Activated T-cell treated with anti-CD3 and anti-CD28 coated beads, Interleukin-2, amount 50 U/mL, for 72 hours (primary cell): ENCODE measurements around the gene TIMP2. TPM values are rescaled to one million over a fixed set of nuclear protein-coding genes. Genes with fewer than 3 reads are reported as not detected.
"Not testable (repeated sequence)": the region's sequence is repeated elsewhere in the genome, so short reads cannot be mapped to it uniquely, and the experiment has no call there.

Experiments
- ATAC-seq, 2 donors: fragments of 150-1000 bp; cut with Tn5 transposase; replicated peaks in 1 of 2; 2 replicates each; pipeline ENCODE4 v1.10.0; 2021; ENCODE audit warnings: moderate library complexity in 2 of 2, mild to moderate bottlenecking in 1 of 2
- DNase-seq, 2 donors: peaks; one replicate each; pipeline ENCODE4 v3.0.0; 2021 to 2022; ENCODE audit warnings: mixed read lengths in 1 of 2
- H3K27ac Mint-ChIP-seq: one replicate; pipeline ENCODE4 v1.8.0; 2022; ENCODE audit warnings: mild to moderate bottlenecking, moderate library complexity, mixed read lengths
- H3K27me3 Mint-ChIP-seq: one replicate; pipeline ENCODE4 v1.8.0; 2022; ENCODE audit warnings: low read depth, mixed read lengths
- H3K36me3 Mint-ChIP-seq, 2 donors: one replicate each; pipeline ENCODE4 v1.8.0; 2022; ENCODE audit warnings: mixed read lengths in 2 of 2, mild to moderate bottlenecking in 1 of 2; ENCODE audit not compliant: insufficient read depth in 2 of 2
- H3K4me1 Mint-ChIP-seq: one replicate; pipeline ENCODE4 v1.8.0; 2022; ENCODE audit warnings: low read depth, mixed read lengths
- H3K4me3 Mint-ChIP-seq, 2 donors: one replicate each; pipeline ENCODE4 v1.8.0; 2022; ENCODE audit warnings: mild to moderate bottlenecking in 2 of 2, mixed read lengths in 2 of 2, moderate library complexity in 2 of 2
- H3K9me3 Mint-ChIP-seq, 2 donors: one replicate each; pipeline ENCODE4 v1.8.0; 2022; ENCODE audit warnings: mixed read lengths in 2 of 2
- total RNA-seq, 2 donors: library from RNA; stranded (reverse); gene quantifications; one replicate each; pipeline ENCODE4 v1.2.3, GENCODE V29; 2022

The TIMP2 gene
- total RNA-seq, 2 donors from 2014 or later = 2.6 to 4.1 TPM

- no peaks in the 10 kb centered on the region for H3K36me3 Mint-ChIP-seq
- H3K9me3 Mint-ChIP-seq = no peaks in the 10 kb centered on the region
- no peak overlapping the region for H3K4me3 Mint-ChIP-seq
- no peak overlapping the region for H3K27ac Mint-ChIP-seq
- H3K27me3 Mint-ChIP-seq = no peaks in the 10 kb centered on the region
- no peak for DNase-seq
- H3K4me1 Mint-ChIP-seq = no peaks in the 10 kb centered on the region
- no peak for ATAC-seq
Measured at GRCh38 chr17:78963378-78963777, 38.2 kb upstream of the TIMP2 start.

DNA sequence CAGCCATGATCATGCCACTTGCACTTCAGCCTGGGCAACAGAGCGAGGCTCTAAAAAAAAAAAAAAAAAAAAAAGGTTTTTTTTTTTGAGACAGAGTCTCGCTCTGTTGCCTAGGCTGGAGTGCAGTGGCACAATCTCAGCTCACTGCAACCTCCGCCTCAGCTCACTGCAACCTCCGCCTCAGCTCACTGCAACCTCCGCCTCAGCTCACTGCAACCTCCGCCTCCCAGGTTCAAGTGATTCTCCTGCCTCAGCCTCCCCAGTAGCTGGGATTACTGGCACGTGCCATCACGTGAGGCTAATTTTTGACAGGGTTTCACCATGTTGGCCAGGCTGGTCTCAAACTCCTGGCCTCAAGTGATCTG, 37.8 kb upstream of the TIMP2 start:
- not testable (repeated sequence) for H3K9me3 Mint-ChIP-seq, H3K4me3 Mint-ChIP-seq, ATAC-seq, DNase-seq, H3K36me3 Mint-ChIP-seq, H3K4me1 Mint-ChIP-seq, H3K27ac Mint-ChIP-seq, H3K27me3 Mint-ChIP-seq

DNA sequence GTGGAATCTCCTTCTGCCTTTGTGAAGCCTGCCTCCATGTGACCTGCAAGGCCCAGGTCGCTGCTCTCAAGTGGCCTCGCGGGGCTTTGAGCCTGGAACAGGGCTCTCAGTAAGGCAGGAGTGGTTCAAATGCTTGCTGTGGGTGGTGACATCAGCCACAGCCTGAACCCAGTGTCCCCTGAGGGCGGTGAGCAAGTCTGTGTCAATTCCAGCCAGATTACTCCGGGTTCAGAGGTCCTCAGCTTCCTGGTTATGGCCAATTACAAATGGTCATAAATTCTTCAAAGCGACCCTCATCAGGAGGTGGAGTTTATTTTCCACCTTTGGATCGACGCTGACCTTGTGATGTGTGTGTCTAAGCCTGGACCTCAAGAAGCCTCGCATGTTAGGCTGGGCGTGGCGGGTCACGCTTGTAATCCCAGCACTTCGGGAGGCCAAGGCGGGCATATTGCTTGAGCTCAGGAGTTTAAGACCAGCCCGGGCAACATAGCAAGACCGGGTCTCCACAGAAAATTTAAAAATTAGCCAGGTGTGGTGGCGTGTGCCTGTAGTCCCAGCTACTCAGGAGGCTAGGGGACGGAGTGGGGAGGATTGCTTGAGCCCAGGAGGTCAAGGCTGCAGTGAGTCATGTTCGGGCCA, 37.3 kb upstream of the TIMP2 start:
- Mint-ChIP-seq H3K9me3 (no peaks in the 10 kb centered on the region), H3K27me3 (no peaks in the 10 kb centered on the region), H3K36me3 (no peaks in the 10 kb centered on the region), H3K27ac (no peak overlapping the region), H3K4me3 (no peak overlapping the region), H3K4me1 (no peaks in the 10 kb centered on the region)
- ATAC-seq (no peak), DNase-seq (no peak)

- H3K27ac Mint-ChIP-seq = no peak overlapping the region
- H3K4me1 Mint-ChIP-seq = no peaks in the 10 kb centered on the region
- ATAC-seq = no peak
- H3K9me3 Mint-ChIP-seq = no peaks in the 10 kb centered on the region
- H3K36me3 Mint-ChIP-seq = no peaks in the 10 kb centered on the region
- no peaks in the 10 kb centered on the region for H3K27me3 Mint-ChIP-seq
- no peak for DNase-seq
- no peak overlapping the region for H3K4me3 Mint-ChIP-seq
Measured at GRCh38 chr17:78961571-78961970, 36.4 kb upstream of the TIMP2 start.

GRCh38 chr17:78960928-78961327, 35.7 kb upstream of the TIMP2 start:
- H3K27me3 Mint-ChIP-seq = no peaks in the 10 kb centered on the region
- no peaks in the 10 kb centered on the region for H3K4me1 Mint-ChIP-seq
- no peaks in the 10 kb centered on the region for H3K9me3 Mint-ChIP-seq
- ATAC-seq = no peak
- H3K36me3 Mint-ChIP-seq = no peaks in the 10 kb centered on the region
- no peak overlapping the region for H3K27ac Mint-ChIP-seq
- no peak overlapping the region for H3K4me3 Mint-ChIP-seq
- DNase-seq = no peak

GRCh38 chr17:78959803-78960202, 34.6 kb upstream of the TIMP2 start:
- peaks cover 5% of the 10 kb centered on the region for H3K4me1 Mint-ChIP-seq
- H3K36me3 Mint-ChIP-seq = no peaks in the 10 kb centered on the region
- ATAC-seq (no peak), DNase-seq (no peak)
- H3K27ac Mint-ChIP-seq = no peak overlapping the region
- H3K27me3 Mint-ChIP-seq = no peaks in the 10 kb centered on the region
- H3K9me3 Mint-ChIP-seq = no peaks in the 10 kb centered on the region
- H3K4me3 Mint-ChIP-seq = no peak overlapping the region

- H3K27me3 Mint-ChIP-seq = no peaks in the 10 kb centered on the region
- no peaks in the 10 kb centered on the region for H3K36me3 Mint-ChIP-seq
- no peak overlapping the region for H3K27ac Mint-ChIP-seq
- H3K4me1 Mint-ChIP-seq = peaks cover 9% of the 10 kb centered on the region
- no peak for DNase-seq
- H3K4me3 Mint-ChIP-seq = no peak overlapping the region
- ATAC-seq = no peak
- H3K9me3 Mint-ChIP-seq = no peaks in the 10 kb centered on the region
Measured at GRCh38 chr17:78958641-78959127, 33.5 kb upstream of the TIMP2 start.

GRCh38 chr17:78957128-78957527, 31.9 kb upstream of the TIMP2 start:
- Mint-ChIP-seq H3K4me1 (peaks cover 9% of the 10 kb centered on the region), H3K27ac (no peak overlapping the region), H3K36me3 (no peaks in the 10 kb centered on the region), H3K27me3 (no peaks in the 10 kb centered on the region), H3K4me3 (no peak overlapping the region), H3K9me3 (no peaks in the 10 kb centered on the region)
- no peak for DNase-seq
- no peak for ATAC-seq

- Mint-ChIP-seq H3K36me3 (peaks cover 3% of the 10 kb centered on the region in 2 donors), H3K27me3 (no peaks in the 10 kb centered on the region), H3K4me1 (peaks cover 9% of the 10 kb centered on the region), H3K9me3 (peaks cover 0 to under 1% of the 10 kb centered on the region in 2 donors), H3K27ac (no peak overlapping the region), H3K4me3 (no peak overlapping the region)
- DNase-seq = no peak
- no peak for ATAC-seq
Measured at GRCh38 chr17:78956254-78956653, 31.1 kb upstream of the TIMP2 start.

DNA sequence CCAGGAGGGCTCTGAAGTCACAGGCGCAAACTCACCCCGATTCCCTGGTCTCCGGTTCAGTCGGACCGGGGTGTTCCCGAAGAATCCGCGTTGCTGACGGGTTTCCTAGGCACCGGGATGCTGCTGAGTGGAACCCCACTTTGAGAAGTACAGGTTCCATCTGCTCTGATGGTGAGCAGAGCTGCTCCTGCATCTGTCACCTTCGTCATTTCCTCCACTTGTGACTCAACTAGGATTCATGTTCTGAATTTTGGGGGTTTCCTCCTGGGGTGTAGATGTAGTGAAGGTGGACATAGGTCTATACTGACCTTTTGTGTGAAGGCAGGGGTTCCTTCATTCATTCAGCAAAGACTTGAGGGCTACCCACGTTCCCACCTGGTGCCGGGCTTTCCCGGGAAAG, 29.5 kb upstream of the TIMP2 start:
- peak; percentile 83 to 96 for ATAC-seq
- H3K27ac Mint-ChIP-seq = no peak overlapping the region

DNA sequence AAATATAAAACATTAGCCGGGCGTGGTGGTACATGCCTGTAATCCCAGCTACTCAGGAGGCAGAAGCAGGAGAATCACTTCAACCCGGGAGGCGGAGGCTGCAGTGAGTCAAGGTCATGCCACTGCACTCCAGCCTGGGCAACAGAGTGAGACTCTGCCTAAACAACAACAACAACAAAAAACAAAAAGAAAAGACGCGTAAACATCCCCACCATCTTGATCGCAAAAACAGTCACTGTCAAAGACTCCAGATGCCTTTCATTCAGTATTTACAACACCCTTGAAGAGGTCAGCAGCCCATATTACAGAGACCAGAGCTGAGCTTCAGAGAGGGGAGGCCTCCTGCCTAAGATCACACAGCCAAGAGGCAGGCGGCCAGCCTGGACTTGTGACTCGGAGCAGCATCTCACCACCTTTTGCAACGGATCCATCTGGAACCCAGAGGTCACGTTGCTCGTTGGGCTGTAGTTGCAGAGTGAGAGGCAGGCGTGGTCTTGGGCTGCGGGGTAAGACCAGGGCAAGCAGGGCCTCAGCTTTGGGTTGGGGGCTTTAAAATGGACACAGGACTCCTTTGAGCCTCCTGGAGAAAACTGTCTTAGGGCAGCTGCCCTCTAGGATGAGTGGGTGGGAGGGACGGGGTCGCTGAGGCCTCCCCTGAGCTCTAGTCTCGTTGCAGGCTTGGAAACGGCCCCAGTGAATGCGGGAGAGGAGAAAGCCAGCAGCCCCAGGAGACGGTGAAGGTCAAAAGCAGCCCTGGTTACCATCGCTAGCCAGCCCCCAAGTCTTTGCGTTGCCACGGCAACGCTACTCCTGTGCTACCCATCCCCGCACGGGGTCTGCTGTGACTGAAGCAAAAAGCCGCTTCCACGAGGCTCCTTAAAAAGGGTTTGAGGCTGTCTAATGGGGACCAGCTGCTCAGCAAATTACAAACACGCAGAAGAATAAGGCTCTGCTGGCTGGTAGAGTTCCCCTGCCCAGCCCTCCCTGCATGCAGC, 28.5 kb upstream of the TIMP2 start:
- ATAC-seq = no peak
- peaks cover 1 to 8% of the 10 kb centered on the region in 2 donors for H3K9me3 Mint-ChIP-seq
- H3K4me1 Mint-ChIP-seq = peaks cover 9% of the 10 kb centered on the region
- no peak for DNase-seq
- no peaks in the 10 kb centered on the region for H3K27me3 Mint-ChIP-seq
- H3K27ac Mint-ChIP-seq = no peak overlapping the region
- H3K36me3 Mint-ChIP-seq = peaks cover 8 to 10% of the 10 kb centered on the region in 2 donors
- H3K4me3 Mint-ChIP-seq = no peak overlapping the region

More for the DNA sequence above, 29.5 kb upstream of the TIMP2 start:
- Mint-ChIP-seq H3K4me3 (peak overlapping the region; percentile 2 to 24), H3K27me3 (no peaks in the 10 kb centered on the region), H3K36me3 (peaks cover 6 to 7% of the 10 kb centered on the region in 2 donors), H3K9me3 (peaks cover 1 to 8% of the 10 kb centered on the region in 2 donors), H3K4me1 (peaks cover 9% of the 10 kb centered on the region)
- DNase-seq = peak in 1 of 2 donors; percentile 46

GRCh38 chr17:78952706-78953105, 27.5 kb upstream of the TIMP2 start:
- H3K4me3 Mint-ChIP-seq = no peak overlapping the region
- H3K9me3 Mint-ChIP-seq = peaks cover 1 to 8% of the 10 kb centered on the region in 2 donors
- H3K27me3 Mint-ChIP-seq = no peaks in the 10 kb centered on the region
- H3K27ac Mint-ChIP-seq = no peak overlapping the region
- ATAC-seq = no peak
- DNase-seq = no peak
- H3K36me3 Mint-ChIP-seq = peaks cover 8 to 10% of the 10 kb centered on the region in 2 donors
- H3K4me1 Mint-ChIP-seq = peaks cover 9% of the 10 kb centered on the region

DNA sequence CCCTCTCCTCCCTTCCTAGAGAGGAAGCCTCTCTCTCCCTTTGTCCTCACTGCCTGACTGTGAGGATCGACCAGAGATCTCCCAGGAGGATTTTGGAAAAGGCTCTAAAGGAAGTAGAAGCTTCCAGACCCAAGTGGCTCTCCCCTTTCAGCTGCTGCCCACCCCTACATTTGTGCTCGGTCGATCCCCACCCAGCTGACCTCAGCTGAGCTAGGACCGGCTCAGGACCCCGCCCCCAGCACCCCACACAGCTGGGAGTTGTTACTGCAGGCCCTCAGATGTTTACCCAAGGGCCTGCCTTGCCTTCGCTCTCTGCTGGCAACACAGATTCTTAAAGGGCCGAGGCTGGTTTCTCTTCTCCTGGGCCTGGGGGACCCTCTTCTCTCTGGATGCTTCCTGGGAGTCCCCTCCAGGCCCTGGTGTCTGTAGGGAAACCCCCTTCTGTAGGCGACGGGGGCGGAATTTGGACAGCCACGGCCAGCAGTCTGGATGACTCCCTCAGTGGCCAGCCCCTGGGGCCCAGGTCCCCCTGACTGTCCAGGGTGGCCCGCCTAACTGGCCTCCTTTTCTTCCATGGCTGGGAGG, 26.9 kb upstream of the TIMP2 start:
- H3K27ac Mint-ChIP-seq = no peak overlapping the region
- no peak for ATAC-seq
- H3K4me3 Mint-ChIP-seq = no peak overlapping the region
- H3K9me3 Mint-ChIP-seq = peaks cover 1 to 8% of the 10 kb centered on the region in 2 donors
- H3K4me1 Mint-ChIP-seq = peaks cover 9% of the 10 kb centered on the region
- no peaks in the 10 kb centered on the region for H3K27me3 Mint-ChIP-seq
- peaks cover 8 to 10% of the 10 kb centered on the region in 2 donors for H3K36me3 Mint-ChIP-seq
- no peak for DNase-seq
